ENCODE data around the gene SEC22A. TPM values are rescaled to one million over a fixed set of nuclear protein-coding genes. Genes with fewer than 3 reads are reported as not detected.

SEC22A gene
- total and polyA plus RNA-seq, 2 donors (not counting 1 experiment from before 2014, with no cell fraction given): 15.6 to 19.3 TPM

- no peaks in the 10 kb centered on the region for H3K4me1 ChIP-seq (ENCODE audit: control insufficient read depth in 2 of 2, insufficient read depth in 2 of 2, low read length in 2 of 2)
- no peaks in the 10 kb centered on the region for H3K4me1 Mint-ChIP-seq
- no peak for TF ChIP-seq EZH2 (IDR thresholded peaks at IDR 0.05; ENCODE audit: borderline replicate concordance, insufficient read depth, low read depth, low read length, poor library complexity, severe bottlenecking)
- no peak for TF ChIP-seq CTCF (IDR thresholded peaks at IDR 0.05)
- no peak overlapping the region for H3K27ac Mint-ChIP-seq
- CTCF ChIA-PET: no interaction called here
- no peak overlapping the region for H3K9ac ChIP-seq (ENCODE audit: low read length)
- H3K36me3 ChIP-seq (replicated peaks in 1 of 2; ENCODE audit: control extremely low read depth in 1 of 2, control insufficient read depth in 1 of 2, extremely low read depth in 1 of 2, insufficient read depth in 2 of 2, low read length in 1 of 2): no peaks in the 10 kb centered on the region
- intact Hi-C loops (cut with micrococcal nuclease): no loop called here
- peaks cover 2% of the 10 kb centered on the region for H3K9me3 Mint-ChIP-seq (ENCODE audit: insufficient read depth)
- H3K4me3 ChIP-seq (ENCODE audit: control extremely low read depth in 1 of 5, extremely low read depth in 1 of 5, insufficient read depth in 1 of 5, low read depth in 2 of 5, low read length in 4 of 5): no peak overlapping the region
- DNase-seq (no peak), ATAC-seq (ENCODE audit: low read depth) (no peak)
- no peak overlapping the region for H2AFZ ChIP-seq (ENCODE audit: insufficient read depth, low read depth, low read length, poor library complexity, severe bottlenecking)
- WGBS (ENCODE audit: insufficient coverage): 100% methylated on average over 1 of the region's 6 CpGs
- H3K27me3 Mint-ChIP-seq: no peaks in the 10 kb centered on the region
- H3K4me3 Mint-ChIP-seq: no peak overlapping the region
- no peaks in the 10 kb centered on the region for H3K9me3 ChIP-seq (ENCODE audit: control extremely low read depth in 1 of 3, control insufficient read depth in 2 of 3, insufficient read depth in 1 of 3, low read length in 2 of 3)
- H3K4me2 ChIP-seq (replicated peaks; ENCODE audit: low read depth, low read length, poor library complexity, severe bottlenecking): no peak overlapping the region
- H3K79me2 ChIP-seq (ENCODE audit: control insufficient read depth, insufficient read depth, low read length): no peaks in the 10 kb centered on the region
- no peak overlapping the region for H3K27ac ChIP-seq (ENCODE audit: low read length in 2 of 2)
- no peaks in the 10 kb centered on the region for H4K20me1 ChIP-seq (ENCODE audit: control insufficient read depth, insufficient read depth, low read length, poor library complexity, severe bottlenecking)
- POLR2A ChIA-PET: no interaction called here
- no peaks in the 10 kb centered on the region for H3K27me3 ChIP-seq (replicated peaks in 1 of 4; ENCODE audit: control extremely low read depth in 1 of 4, control insufficient read depth in 3 of 4, insufficient read depth in 4 of 4, low read length in 3 of 4)
Observed at GRCh38 chr3:123188058-123188457, 13.7 kb upstream of the SEC22A start.

- WGBS (ENCODE audit: insufficient coverage): 76% methylated on average over 3 of the region's 5 CpGs
- Histone ChIP-seq H4K20me1 (ENCODE audit: control insufficient read depth, insufficient read depth, low read length, poor library complexity, severe bottlenecking) (no peaks in the 10 kb centered on the region), H3K27ac (ENCODE audit: low read length in 2 of 2) (no peak overlapping the region), H3K4me2 (replicated peaks; ENCODE audit: low read depth, low read length, poor library complexity, severe bottlenecking) (no peak overlapping the region), H3K79me2 (ENCODE audit: control insufficient read depth, insufficient read depth, low read length) (no peaks in the 10 kb centered on the region), H3K27me3 (replicated peaks in 1 of 4; ENCODE audit: control extremely low read depth in 1 of 4, control insufficient read depth in 3 of 4, insufficient read depth in 4 of 4, low read length in 3 of 4) (no peaks in the 10 kb centered on the region), H3K9ac (ENCODE audit: low read length) (no peak overlapping the region), H3K9me3 (ENCODE audit: control extremely low read depth in 1 of 3, control insufficient read depth in 2 of 3, insufficient read depth in 1 of 3, low read length in 2 of 3) (peaks cover 0 to 6% (median 0%) of the 10 kb centered on the region in 3 donors), H3K4me1 (ENCODE audit: control insufficient read depth in 2 of 2, insufficient read depth in 2 of 2, low read length in 2 of 2) (no peaks in the 10 kb centered on the region), H2AFZ (ENCODE audit: insufficient read depth, low read depth, low read length, poor library complexity, severe bottlenecking) (no peak overlapping the region), H3K36me3 (replicated peaks in 1 of 2; ENCODE audit: control extremely low read depth in 1 of 2, control insufficient read depth in 1 of 2, extremely low read depth in 1 of 2, insufficient read depth in 2 of 2, low read length in 1 of 2) (no peaks in the 10 kb centered on the region), H3K4me3 (ENCODE audit: control extremely low read depth in 1 of 5, extremely low read depth in 1 of 5, insufficient read depth in 1 of 5, low read depth in 2 of 5, low read length in 4 of 5) (no peak overlapping the region)
- H3K4me1 Mint-ChIP-seq: no peaks in the 10 kb centered on the region
- H3K27ac Mint-ChIP-seq: no peak overlapping the region
- H3K9me3 Mint-ChIP-seq (ENCODE audit: insufficient read depth): peaks cover 2% of the 10 kb centered on the region
- TF ChIP-seq EZH2 (IDR thresholded peaks at IDR 0.05; ENCODE audit: borderline replicate concordance, insufficient read depth, low read depth, low read length, poor library complexity, severe bottlenecking) (no peak), CTCF (IDR thresholded peaks at IDR 0.05) (no peak)
- ATAC-seq (ENCODE audit: low read depth) (no peak), DNase-seq (no peak)
- no peak overlapping the region for H3K4me3 Mint-ChIP-seq
- CTCF ChIA-PET: no interaction called here
- POLR2A ChIA-PET: no interaction called here
- H3K27me3 Mint-ChIP-seq: no peaks in the 10 kb centered on the region
- intact Hi-C loops (cut with micrococcal nuclease): no loop called here
Observed at GRCh38 chr3:123193448-123194101, 8.2 kb upstream of the SEC22A start.

Data from B cell (primary cell).